Upper lobe of left lung (tissue), 4 donors: ENCODE results near the gene ARID3B.

Source experiments
- CTCF ChIP-seq, 6 experiments: fragments of 450-650 bp in 4 of 6; fragments of 200-600 bp in 2 of 6; sonication (generic) in 2 of 6; IDR thresholded peaks; one replicate each; pipeline ENCODE4 v1.5.1; 2016 to 2019; ENCODE audit warnings: antibody characterized with exemption in 6 of 6
- EP300 ChIP-seq, 4 donors: sonication (generic); formaldehyde crosslinking; IDR thresholded peaks; one replicate each; pipeline ENCODE4 v1.5.1; 2017; ENCODE audit warnings: antibody characterized with exemption in 4 of 4, control low read depth in 2 of 4
- POLR2A ChIP-seq, 4 donors: fragments of 450-650 bp; IDR thresholded peaks; one replicate each; pipeline ENCODE4 v1.5.1; 2016 to 2017; ENCODE audit warnings: antibody characterized with exemption in 4 of 4, mild to moderate bottlenecking in 2 of 4
- POLR2AphosphoS5 ChIP-seq, 2 donors: sonication (generic); formaldehyde crosslinking; IDR thresholded peaks; one replicate each; pipeline ENCODE4 v1.5.1; 2017; ENCODE audit warnings: antibody characterized with exemption in 2 of 2

DNA sequence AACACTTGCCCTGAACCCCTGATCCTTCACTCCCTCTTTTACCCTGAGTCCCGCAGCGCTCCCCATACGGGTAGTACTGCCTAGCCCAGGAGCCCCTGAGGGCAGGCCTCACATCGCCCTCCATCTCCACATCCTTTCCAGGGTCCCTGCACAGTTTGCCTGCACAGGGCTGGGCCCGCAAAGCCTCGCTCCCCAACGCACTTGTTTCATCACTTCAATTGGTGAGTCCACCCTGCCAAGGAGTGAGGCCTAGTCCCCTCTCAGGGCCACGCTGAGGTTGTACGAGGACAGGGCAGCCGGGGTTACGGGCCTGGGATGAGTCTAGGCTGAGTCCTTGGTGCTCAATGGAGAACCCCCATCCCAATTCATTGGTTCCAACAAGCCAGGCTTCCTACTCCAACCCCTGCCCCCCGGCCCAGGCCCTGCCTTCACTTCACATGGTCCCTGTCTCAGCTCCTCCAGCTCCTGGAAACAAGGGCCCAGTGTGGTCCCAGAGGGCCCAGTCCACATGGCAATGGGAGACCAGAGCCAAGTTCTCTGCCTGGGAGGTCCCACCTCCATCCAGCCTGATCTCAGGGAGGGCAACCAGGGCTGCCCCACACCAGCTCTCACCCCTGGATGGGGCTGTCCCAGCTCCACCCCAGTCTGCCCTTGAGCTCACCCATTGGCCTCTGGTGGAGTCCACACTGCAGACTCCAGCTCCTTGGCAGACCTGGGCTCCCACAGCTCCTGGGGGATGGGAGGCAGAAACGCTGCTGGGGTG, 62.2 kb downstream of the ARID3B start:
- TF ChIP-seq POLR2A (IDR thresholded peaks at IDR 0.05) (no peak), CTCF (IDR thresholded peaks at IDR 0.05) (no peak), EP300 (IDR thresholded peaks at IDR 0.05) (no peak), POLR2AphosphoS5 (IDR thresholded peaks at IDR 0.05) (no peak)
